ENCODE results near the gene TYRO3.

TYRO3 gene

GRCh38 chr15:41599061-41599460, 40.0 kb downstream of the TYRO3 start:
- no peak for FAIRE-seq
- no peak for DNase-seq (ENCODE audit: insufficient read length, low spot score)

- FAIRE-seq = no peak
- DNase-seq (ENCODE audit: insufficient read length, low spot score) = no peak
Observed at GRCh38 chr15:41603411-41603935, 44.5 kb downstream of the TYRO3 start.

- DNase-seq (ENCODE audit: insufficient read length, low spot score) (peak; percentile 72), FAIRE-seq (peak; percentile 81)
Observed at GRCh38 chr15:41603941-41604911, 45.2 kb downstream of the TYRO3 start.

DNA sequence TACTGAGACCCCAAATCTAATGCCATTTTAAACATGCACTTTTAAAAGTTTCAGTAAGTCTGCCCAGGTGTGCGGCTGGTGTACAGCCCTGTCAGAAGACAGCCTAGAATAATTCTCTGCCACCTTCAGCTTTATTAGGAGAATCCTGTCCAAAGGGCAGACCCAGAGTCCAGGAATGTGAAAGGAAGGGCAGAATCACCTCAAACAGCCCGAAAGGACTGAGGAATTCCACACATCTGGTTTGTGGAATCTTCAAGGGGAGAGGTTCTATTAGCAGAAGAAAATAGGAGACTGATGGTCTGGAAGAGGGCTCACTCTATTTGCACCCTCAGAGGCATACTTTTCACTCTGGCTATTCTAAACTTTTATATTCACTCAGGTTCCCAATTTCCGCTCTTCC, 46.6 kb downstream of the TYRO3 start:
- no peak for FAIRE-seq

DNA sequence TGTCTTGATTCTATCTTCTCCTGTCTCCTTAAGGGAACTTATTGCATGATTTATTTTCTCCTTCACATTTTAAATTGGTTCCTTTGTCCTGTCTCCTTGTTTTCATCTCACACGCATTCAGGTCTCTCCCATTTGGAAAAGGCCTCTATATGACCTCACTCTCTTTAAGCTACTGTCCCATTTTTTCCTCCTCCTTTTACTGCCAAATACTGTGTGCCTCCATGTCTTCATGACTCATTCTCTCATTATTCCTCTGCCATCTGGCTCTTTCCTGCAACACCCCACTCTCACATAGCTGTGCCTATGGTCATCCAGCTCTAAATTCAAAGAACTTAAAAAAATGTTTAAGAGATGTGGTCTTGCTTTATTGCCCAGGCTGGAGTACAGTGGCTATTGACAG, 48.0 kb downstream of the TYRO3 start:
- DNase-seq (ENCODE audit: insufficient read length, low spot score) = peak; percentile 44
- no peak for FAIRE-seq

More for the DNA sequence above, 46.6 kb downstream of the TYRO3 start:
- no peak for DNase-seq (ENCODE audit: insufficient read length, low spot score)

DNA sequence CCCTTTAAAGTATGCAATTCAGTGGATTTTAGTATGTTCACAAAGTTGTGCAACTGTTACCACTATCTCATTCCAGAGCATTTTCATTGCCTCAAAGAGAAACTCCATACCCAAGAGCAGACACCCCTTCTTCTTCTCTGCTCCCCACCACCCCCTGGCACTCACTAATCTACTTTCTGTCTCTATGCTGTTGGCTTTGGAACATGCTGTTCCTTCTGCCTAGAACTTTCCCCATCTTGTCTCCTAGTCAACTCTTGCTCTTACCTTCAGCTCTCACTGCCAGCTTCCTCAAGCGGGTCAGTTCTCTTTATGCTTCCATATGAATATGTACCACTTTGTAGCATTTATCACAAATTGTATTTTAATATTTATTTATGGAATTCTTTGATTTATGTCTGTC, 50.1 kb downstream of the TYRO3 start:
- no peak for DNase-seq (ENCODE audit: insufficient read length, low spot score)

DNA sequence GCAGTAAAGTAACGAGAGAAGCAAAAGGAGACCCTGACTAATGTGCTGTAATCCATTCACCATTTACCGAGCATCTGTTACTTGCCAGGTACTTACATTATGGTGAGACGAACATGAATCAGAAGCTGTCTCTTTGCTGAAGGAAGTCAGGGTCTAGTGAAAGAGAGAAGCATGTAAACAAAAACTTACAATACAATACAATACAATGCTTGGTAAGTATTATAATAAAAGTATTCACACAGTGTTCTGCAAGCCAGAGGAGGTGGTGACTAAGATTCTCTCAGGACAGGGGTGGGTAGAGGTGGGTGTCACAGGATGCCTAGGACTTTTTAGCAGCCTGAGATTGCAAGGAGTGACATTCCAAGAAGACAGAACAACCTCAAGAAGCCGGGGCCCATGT, 51.0 kb downstream of the TYRO3 start:
- no peak for DNase-seq (ENCODE audit: insufficient read length, low spot score)
- no peak for FAIRE-seq

More for the DNA sequence above, 50.1 kb downstream of the TYRO3 start:
- FAIRE-seq = no peak

DNA sequence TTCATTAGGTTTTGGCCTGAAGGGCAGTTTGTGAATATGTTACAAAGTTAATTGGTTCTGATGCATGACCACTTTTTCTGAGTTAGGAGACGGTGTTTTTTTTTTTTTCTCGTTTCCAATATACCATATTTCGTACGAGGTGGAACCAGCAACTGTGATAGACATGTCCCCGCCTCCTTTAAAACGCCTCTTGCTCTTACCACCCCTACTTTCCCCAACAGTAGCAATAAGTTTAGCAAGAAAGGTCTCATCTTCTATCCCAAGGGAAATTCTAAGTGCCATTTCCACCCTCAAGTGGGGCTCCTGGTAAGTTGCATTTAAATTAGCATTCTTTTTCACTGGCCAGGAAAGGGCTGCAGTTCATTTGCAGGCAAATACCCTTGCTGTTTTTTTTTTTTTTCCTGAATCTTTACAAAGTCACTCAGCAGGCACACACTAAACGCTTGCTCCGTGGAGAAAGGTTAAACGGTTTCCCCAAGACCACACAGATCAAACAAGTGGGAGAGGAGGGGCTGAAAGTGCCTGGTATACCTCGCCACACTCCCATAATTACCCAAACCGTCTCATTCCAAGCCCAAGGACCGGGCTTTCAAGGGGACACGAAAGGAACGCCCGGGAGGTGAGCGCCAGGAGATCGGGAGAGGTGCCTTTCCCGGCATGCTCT, 61.7 kb downstream of the TYRO3 start:
- FAIRE-seq (no peak), DNase-seq (ENCODE audit: insufficient read length, low spot score) (no peak)

- DNase-seq (ENCODE audit: insufficient read length, low spot score) = peak; percentile 83
- peak; percentile 87 for FAIRE-seq
Observed at GRCh38 chr15:41621200-41622193, 62.5 kb downstream of the TYRO3 start.

DNA sequence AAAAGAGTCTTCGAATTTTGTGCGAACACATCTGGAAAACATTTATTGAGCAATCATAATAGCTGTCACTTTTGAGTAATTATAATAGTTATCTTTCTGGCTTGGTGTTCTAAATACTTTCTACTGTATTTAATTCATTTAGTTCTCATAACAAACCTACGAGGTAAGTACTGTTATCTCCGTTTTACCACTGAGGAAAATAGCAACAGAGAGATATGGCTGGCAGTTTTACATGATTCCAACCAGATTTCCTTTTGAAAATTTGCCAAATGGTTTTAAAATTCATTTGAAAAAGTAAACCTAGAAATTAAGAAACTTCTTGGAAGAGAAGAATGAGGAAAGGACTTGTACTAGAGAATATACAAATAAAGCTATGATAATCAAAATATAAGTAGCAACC, 63.9 kb downstream of the TYRO3 start:
- DNase-seq (ENCODE audit: insufficient read length, low spot score) (no peak), FAIRE-seq (no peak)

DNA sequence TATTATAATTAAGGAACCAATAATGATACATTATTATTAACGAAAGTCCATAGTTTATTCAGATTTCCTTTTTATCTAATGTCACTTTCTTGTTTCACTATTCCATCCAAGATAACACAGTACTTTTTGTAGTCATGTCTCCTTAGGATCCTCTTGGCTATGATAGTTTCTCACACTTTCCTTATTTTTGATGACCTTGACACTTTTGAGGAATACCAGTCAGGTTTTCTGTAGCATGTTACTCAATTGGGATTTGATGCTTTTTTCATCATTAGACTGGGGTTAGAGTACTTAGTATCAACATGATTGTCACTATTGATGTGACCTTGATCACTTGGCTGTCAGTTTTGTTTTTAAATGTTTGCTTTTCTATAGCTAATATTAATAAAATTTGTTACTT, 68.2 kb downstream of the TYRO3 start:
- DNase-seq (ENCODE audit: insufficient read length, low spot score) (no peak), FAIRE-seq (no peak)

GRCh38 chr15:41629463-41629862, 70.5 kb downstream of the TYRO3 start:
- FAIRE-seq (no peak), DNase-seq (ENCODE audit: insufficient read length, low spot score) (no peak)

DNA sequence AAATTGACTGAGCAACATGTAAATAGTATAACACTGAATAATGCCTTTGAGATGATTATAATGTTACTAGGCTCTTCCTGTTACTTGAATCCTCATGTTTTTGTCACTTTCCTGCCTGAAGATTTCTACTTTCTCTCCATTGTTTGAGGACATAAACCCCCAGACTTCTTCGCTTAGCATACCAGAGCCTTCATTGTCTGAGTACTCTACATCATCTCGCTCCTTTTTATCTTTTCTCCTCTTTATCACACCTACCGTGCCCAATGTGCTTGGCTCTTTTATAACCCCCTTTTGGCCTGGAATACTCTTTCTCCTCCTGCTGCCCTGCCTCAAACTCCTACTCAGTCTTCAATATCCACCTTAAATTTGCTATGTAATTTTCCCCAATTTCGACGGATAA, 70.9 kb downstream of the TYRO3 start:
- DNase-seq (ENCODE audit: insufficient read length, low spot score) (no peak), FAIRE-seq (no peak)

DNA sequence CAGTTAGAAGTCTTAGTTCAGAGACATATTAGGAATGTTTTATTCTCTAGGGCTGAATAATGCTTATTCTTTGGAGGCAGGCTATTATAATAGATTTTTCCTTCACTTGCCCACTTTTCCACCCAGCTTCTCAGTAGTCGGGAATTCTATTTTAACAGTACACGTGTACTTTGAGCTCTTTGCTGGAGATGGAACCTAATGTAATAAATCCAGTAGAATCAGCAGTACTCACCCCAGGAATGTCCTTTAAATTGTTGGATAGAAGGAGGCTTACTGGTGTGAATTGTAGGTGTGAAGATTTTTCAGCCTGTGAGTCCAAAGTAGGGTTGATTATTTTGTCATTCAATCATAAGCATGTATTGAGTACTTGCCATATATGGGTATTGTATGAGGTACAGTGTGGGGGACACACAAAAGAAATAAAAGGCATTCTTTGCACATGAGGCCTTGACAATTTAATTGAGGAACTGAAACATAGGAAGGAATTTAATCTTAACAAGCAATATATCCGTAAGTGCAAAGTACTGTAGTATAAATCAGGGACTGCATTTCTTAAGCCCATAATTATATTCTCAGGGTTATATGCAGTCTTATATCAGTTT, 71.7 kb downstream of the TYRO3 start:
- FAIRE-seq (no peak), DNase-seq (ENCODE audit: insufficient read length, low spot score) (no peak)

GRCh38 chr15:41631880-41632470, 73.0 kb downstream of the TYRO3 start:
- no peak for DNase-seq (ENCODE audit: insufficient read length, low spot score)
- FAIRE-seq = no peak
